ENCODE data around the gene PGA5.

GRCh38 chr11:61195719-61196118 lies 45.3 kb upstream of the PGA5 start:
- no peak for TF ChIP-seq CTCF (IDR thresholded peaks at IDR 0.05)
- no peak for TF ChIP-seq POLR2A (IDR thresholded peaks at IDR 0.05)

All from uterus (tissue), 2 donors.